Karpas-422 (cell line): ENCODE data around the gene DNAH11. TPM values are rescaled to one million over a fixed set of nuclear protein-coding genes. Genes with fewer than 3 reads are reported as not detected.

Experiments
- DNase-seq: peaks from one replicate; pipeline ENCODE4 v3.0.0-alpha.2; 2015
- H2AFZ ChIP-seq: fragments of 200-600 bp; sonication (generic); 2 replicates; pipeline ENCODE4 v1.6.1; 2014; ENCODE audit warnings: antibody characterized with exemption, low read length, mixed read lengths
- H3K27ac ChIP-seq: fragments of 200-600 bp; sonication (generic); 2 replicates; pipeline ENCODE4 v1.5.1; 2014; ENCODE audit warnings: mild to moderate bottlenecking, low read length, moderate library complexity
- H3K27me3 ChIP-seq: fragments of 200-600 bp; sonication (generic); 2 replicates; pipeline ENCODE4 v1.6.1; 2014; ENCODE audit warnings: low read length, mixed read lengths
- H3K36me3 ChIP-seq: fragments of 200-600 bp; sonication (generic); 2 replicates; pipeline ENCODE4 v1.6.1; 2014; ENCODE audit warnings: low read length, mixed read lengths; ENCODE audit not compliant: insufficient read depth
- H3K4me1 ChIP-seq: fragments of 200-600 bp; sonication (generic); 2 replicates; pipeline ENCODE4 v1.6.1; 2014; ENCODE audit warnings: mild to moderate bottlenecking, low read length, mixed read lengths
- H3K4me2 ChIP-seq: fragments of 200-600 bp; sonication (generic); 2 replicates; pipeline ENCODE4 v1.6.1; 2014; ENCODE audit warnings: low read length, low read depth, mild to moderate bottlenecking; ENCODE audit not compliant: poor library complexity, severe bottlenecking
- H3K4me3 ChIP-seq: fragments of 200-600 bp; sonication (generic); 2 replicates; pipeline ENCODE4 v1.5.1; 2014; ENCODE audit warnings: mild to moderate bottlenecking, antibody characterized with exemption, low read length, mixed read lengths
- H3K79me2 ChIP-seq: fragments of 200-600 bp; sonication (generic); 2 replicates; pipeline ENCODE4 v1.6.1; 2014; ENCODE audit warnings: mild to moderate bottlenecking, low read length, mixed read lengths
- H3K9ac ChIP-seq: fragments of 200-600 bp; sonication (generic); 2 replicates; pipeline ENCODE4 v1.6.0; 2014; ENCODE audit warnings: low read length
- H3K9me2 ChIP-seq: fragments of 200-600 bp; sonication (generic), shearing (Covaris generic); replicated peaks from 2 replicates; pipeline ENCODE4 v1.6.0; 2014; ENCODE audit warnings: mild to moderate bottlenecking, low read length, moderate library complexity; ENCODE audit not compliant: insufficient read depth
- H3K9me3 ChIP-seq: fragments of 300-700, 200-600 bp; sonication (generic); 2 replicates; pipeline ENCODE4 v1.6.1; 2014; ENCODE audit warnings: low read length, mixed read lengths
- H4K20me1 ChIP-seq: fragments of 200-600 bp; sonication (generic); 2 replicates; pipeline ENCODE4 v1.6.1; 2014; ENCODE audit warnings: mild to moderate bottlenecking, antibody characterized with exemption, low read length, low read depth; ENCODE audit not compliant: insufficient read depth
- total RNA-seq: library from RNA; depleted of rRNA; stranded (reverse); fragments of >200 nt; shearing (Covaris generic); gene quantifications from 2 replicates; pipeline ENCODE4 v1.2.3, GENCODE V29; 2014; ENCODE audit warnings: low replicate concordance

The DNAH11 gene
- total RNA-seq, 1 experiment from 2014 or later: 0.04 TPM

GRCh38 chr7:21898265-21898930, 355.6 kb downstream of the DNAH11 start:
- H3K9me2 ChIP-seq: no peaks in the 10 kb centered on the region
- H3K9ac ChIP-seq: no peak overlapping the region
- H3K4me1 ChIP-seq: peaks cover 34% of the 10 kb centered on the region
- H3K4me2 ChIP-seq: no peak overlapping the region
- no peak overlapping the region for H3K4me3 ChIP-seq
- peak; percentile 59 for DNase-seq
- no peaks in the 10 kb centered on the region; the same call in 1 of the 2 replicates for H3K79me2 ChIP-seq
- peaks cover 79% of the 10 kb centered on the region for H3K36me3 ChIP-seq
- H4K20me1 ChIP-seq: no peaks in the 10 kb centered on the region
- no peaks in the 10 kb centered on the region for H3K27me3 ChIP-seq
- peak overlapping the region; percentile 38 for H3K27ac ChIP-seq
- no peaks in the 10 kb centered on the region for H3K9me3 ChIP-seq
- H2AFZ ChIP-seq: no peak overlapping the region

- peaks cover 13% of the 10 kb centered on the region for H3K79me2 ChIP-seq
- H3K4me3 ChIP-seq: no peak overlapping the region
- no peak overlapping the region for H3K9ac ChIP-seq
- H3K36me3 ChIP-seq: peaks cover 93% of the 10 kb centered on the region
- peak overlapping the region; percentile 68 for H3K27ac ChIP-seq
- H2AFZ ChIP-seq: no peak overlapping the region
- H3K4me1 ChIP-seq: peaks cover 62% of the 10 kb centered on the region
- no peaks in the 10 kb centered on the region for H3K9me3 ChIP-seq
- H3K4me2 ChIP-seq: no peak overlapping the region
- H4K20me1 ChIP-seq: no peaks in the 10 kb centered on the region
- H3K27me3 ChIP-seq: no peaks in the 10 kb centered on the region
- no peaks in the 10 kb centered on the region for H3K9me2 ChIP-seq
- no peak for DNase-seq
Measured at GRCh38 chr7:21902240-21902639, 359.4 kb downstream of the DNAH11 start.

GRCh38 chr7:21903020-21903786, 360.4 kb downstream of the DNAH11 start:
- peak; percentile 59 for DNase-seq
- peaks cover 96% of the 10 kb centered on the region for H3K36me3 ChIP-seq

GRCh38 chr7:21908746-21909145, 365.9 kb downstream of the DNAH11 start:
- H2AFZ ChIP-seq: no peak overlapping the region
- H4K20me1 ChIP-seq: no peaks in the 10 kb centered on the region
- 0 out of 2 replicates have a peak overlapping the region, but pooled peaks have one; percentile 2 for H3K27ac ChIP-seq
- H3K4me3 ChIP-seq: no peak overlapping the region
- no peak overlapping the region for H3K4me2 ChIP-seq
- H3K9ac ChIP-seq: no peak overlapping the region
- DNase-seq: no peak
- no peaks in the 10 kb centered on the region for H3K9me3 ChIP-seq
- H3K4me1 ChIP-seq: peaks cover 60% of the 10 kb centered on the region
- H3K36me3 ChIP-seq: peaks cover 84% of the 10 kb centered on the region
- no peaks in the 10 kb centered on the region for H3K27me3 ChIP-seq
- H3K9me2 ChIP-seq: no peaks in the 10 kb centered on the region
- peaks cover 58% of the 10 kb centered on the region for H3K79me2 ChIP-seq

More at GRCh38 chr7:21903020-21903786, 360.4 kb downstream of the DNAH11 start:
- no peaks in the 10 kb centered on the region for H3K9me3 ChIP-seq
- peak overlapping the region; percentile 17 for H3K4me2 ChIP-seq
- no peaks in the 10 kb centered on the region for H3K27me3 ChIP-seq
- peaks cover 61% of the 10 kb centered on the region for H3K4me1 ChIP-seq
- H2AFZ ChIP-seq: no peak overlapping the region
- no peaks in the 10 kb centered on the region for H4K20me1 ChIP-seq
- H3K4me3 ChIP-seq: no peak overlapping the region
- peaks cover 16% of the 10 kb centered on the region for H3K79me2 ChIP-seq
- no peak overlapping the region for H3K9ac ChIP-seq
- peak overlapping the region; percentile 68 for H3K27ac ChIP-seq
- H3K9me2 ChIP-seq: no peaks in the 10 kb centered on the region

GRCh38 chr7:21910253-21910652, 367.4 kb downstream of the DNAH11 start:
- Histone ChIP-seq H3K36me3 (peaks cover 76% of the 10 kb centered on the region), H3K9ac (no peak overlapping the region), H3K4me3 (no peak overlapping the region), H2AFZ (no peak overlapping the region), H3K4me1 (peaks cover 60% of the 10 kb centered on the region), H3K27me3 (no peaks in the 10 kb centered on the region), H3K79me2 (peaks cover 66% of the 10 kb centered on the region), H3K27ac (peak overlapping the region; percentile 99), H4K20me1 (no peaks in the 10 kb centered on the region), H3K4me2 (no peak overlapping the region), H3K9me3 (no peaks in the 10 kb centered on the region), H3K9me2 (no peaks in the 10 kb centered on the region)
- no peak for DNase-seq

- peaks cover 66% of the 10 kb centered on the region for H3K79me2 ChIP-seq
- no peaks in the 10 kb centered on the region for H3K9me2 ChIP-seq
- no peaks in the 10 kb centered on the region for H4K20me1 ChIP-seq
- H3K36me3 ChIP-seq: peaks cover 65% of the 10 kb centered on the region
- no peak for DNase-seq
- no peaks in the 10 kb centered on the region for H3K9me3 ChIP-seq
- no peak overlapping the region for H3K4me2 ChIP-seq
- H3K27me3 ChIP-seq: no peaks in the 10 kb centered on the region
- no peak overlapping the region for H2AFZ ChIP-seq
- peak overlapping the region; percentile 99 for H3K27ac ChIP-seq
- H3K4me3 ChIP-seq: no peak overlapping the region
- no peak overlapping the region for H3K9ac ChIP-seq
- H3K4me1 ChIP-seq: peaks cover 62% of the 10 kb centered on the region
Measured at GRCh38 chr7:21911341-21911875, 368.6 kb downstream of the DNAH11 start.

- H3K9me2 ChIP-seq: no peaks in the 10 kb centered on the region
- H3K79me2 ChIP-seq: peaks cover 71% of the 10 kb centered on the region
- H3K36me3 ChIP-seq: peaks cover 60% of the 10 kb centered on the region
- DNase-seq: no peak
- H2AFZ ChIP-seq: no peak overlapping the region
- peak overlapping the region; percentile 80 for H3K9ac ChIP-seq
- H4K20me1 ChIP-seq: no peaks in the 10 kb centered on the region
- H3K27ac ChIP-seq: peak overlapping the region; percentile 99
- H3K9me3 ChIP-seq: no peaks in the 10 kb centered on the region
- H3K4me1 ChIP-seq: peaks cover 71% of the 10 kb centered on the region
- peak overlapping the region; percentile 51 for H3K4me3 ChIP-seq
- H3K4me2 ChIP-seq: peak overlapping the region; percentile 81
- no peaks in the 10 kb centered on the region for H3K27me3 ChIP-seq
Measured at GRCh38 chr7:21912305-21912704, 369.5 kb downstream of the DNAH11 start.
